GM18498 (cell line): ENCODE results near the gene CYB561D1.

Source experiments
- ATAC-seq: cut with Tn5 transposase; IDR thresholded peaks from one replicate; pipeline ENCODE4 v1.9.1; 2021; ENCODE audit warnings: mild to moderate bottlenecking, moderate library complexity; ENCODE audit not compliant: unreplicated experiment

The CYB561D1 gene

DNA sequence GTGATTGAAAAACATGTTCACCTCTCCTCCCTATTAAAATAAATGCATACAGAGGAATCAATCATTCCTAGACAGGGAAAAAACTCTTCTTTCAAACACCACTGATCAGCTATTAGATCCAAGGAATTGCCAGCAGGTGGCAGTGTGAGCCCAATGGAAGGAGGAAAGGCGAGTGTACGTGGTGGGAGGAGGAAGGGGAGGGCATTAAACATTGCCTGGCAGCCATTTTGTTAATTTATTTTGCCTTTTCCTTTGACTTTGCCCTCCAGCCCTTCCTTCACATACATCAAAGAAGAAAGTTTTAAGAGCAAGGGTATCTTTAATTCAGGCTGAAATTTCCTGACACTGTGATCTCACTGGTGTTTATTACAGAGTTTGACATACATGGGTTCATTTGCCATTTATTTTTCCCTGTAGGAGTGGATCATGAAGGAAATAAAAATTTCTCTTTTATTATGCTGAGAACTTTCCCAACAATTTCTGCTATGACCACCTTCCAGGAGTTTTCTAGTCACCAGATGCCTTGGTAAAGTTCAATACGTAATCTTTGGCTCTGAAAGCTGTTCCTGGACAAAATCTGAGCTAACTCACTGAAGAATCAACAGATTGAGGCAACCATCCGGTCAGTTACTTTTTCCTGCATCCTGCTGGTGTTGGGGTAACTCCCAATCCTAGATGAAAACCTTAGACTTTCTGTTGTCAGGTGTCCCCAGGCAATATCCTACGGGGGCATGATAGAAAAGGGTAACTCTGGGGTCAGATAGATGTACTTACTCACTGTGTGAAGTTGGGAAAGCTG, 52.6 kb downstream of the CYB561D1 start:
- peak; percentile 42 for ATAC-seq

DNA sequence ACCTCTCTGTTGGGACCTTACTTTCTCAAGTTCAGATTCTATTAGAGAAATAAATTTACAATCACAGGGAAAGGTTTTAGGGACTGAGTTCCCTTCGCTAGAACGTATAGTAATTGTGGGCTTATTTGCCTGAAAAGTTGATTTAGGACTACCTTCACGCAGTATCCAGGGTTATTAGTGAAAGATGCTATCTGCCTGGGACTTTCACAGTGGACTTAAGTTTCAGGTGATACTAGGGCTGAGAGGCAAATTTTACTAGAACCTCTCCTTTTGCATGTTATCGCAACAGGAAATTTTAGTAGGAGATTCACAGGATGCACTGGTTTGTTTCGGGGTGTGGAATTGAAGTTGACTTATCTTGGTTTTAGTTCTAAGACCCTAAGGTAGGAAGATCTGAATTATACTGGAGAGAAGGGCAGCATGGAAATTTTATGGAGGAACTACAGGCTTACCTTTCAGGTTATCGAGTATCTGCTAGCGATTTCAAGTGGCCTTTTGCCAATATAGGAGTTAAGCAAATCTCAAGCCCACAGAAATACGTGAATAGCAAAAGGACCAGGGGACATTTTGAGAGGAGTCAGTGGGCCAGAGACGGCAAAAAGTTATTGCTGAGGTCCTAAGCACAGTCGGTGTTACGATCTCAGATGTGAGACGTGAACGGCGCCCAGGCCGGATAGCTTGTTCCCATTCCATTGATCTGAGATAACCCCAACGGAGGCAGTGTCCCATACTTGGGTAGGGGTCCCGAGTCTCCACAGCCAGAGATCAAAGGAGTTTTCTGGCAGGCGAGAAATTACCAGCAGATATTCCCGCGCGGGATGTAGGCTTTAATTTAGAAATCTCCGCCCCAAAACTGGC, 53.8 kb downstream of the CYB561D1 start:
- peak; percentile 22 for ATAC-seq

DNA sequence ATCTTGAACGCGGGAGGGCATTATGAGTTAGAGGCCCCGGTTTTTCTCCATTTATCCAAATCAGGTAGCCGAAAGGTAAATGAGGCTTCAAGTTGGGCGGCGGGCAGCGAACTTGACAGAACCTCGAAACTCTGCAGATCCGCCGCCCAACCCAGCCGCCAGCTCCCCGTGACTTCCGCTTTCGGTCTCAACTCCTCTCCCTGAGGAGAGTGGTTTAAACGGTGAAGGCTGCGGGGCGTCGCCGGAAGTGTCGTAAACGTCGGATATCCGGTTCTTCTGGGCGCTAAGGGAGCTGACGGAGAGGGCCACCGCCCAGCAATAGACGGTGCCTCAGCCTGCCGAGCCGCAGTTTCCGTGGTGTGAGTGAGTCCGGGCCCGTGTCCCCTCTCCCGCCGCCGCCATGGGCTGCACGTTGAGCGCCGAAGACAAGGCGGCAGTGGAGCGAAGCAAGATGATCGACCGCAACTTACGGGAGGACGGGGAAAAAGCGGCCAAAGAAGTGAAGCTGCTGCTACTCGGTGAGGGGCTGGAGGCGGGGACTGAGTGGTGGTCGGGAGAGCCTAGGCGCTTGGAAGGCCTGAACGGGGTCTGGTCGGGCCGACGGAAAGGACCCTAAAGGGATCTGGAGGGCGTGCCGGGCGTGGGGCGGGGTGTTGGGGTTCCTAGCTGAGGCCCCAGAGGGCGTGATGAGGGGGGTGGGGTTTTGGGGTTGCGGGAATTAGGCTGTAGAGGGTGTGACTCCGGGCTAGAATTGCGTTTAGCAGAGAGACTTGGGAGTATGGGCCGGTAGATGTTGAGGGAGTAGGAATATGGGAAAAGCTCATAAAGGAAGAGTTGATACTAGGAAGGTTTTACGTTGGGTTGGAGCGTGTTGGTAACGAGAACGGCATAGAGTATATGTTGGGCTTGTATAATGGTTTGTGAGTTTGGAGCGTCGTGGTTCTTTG, 54.7 kb downstream of the CYB561D1 start, which contains the start of gene GNAI3:
Gene GNAI3 (plus strand): TSS at position 295 of the 947 bp plus-strand sequence. CDS start 106 bp downstream, at position 401.
- ATAC-seq = peak; percentile 88
